ENCODE results near the gene OR14C36.

Gene OR14C36

DNA sequence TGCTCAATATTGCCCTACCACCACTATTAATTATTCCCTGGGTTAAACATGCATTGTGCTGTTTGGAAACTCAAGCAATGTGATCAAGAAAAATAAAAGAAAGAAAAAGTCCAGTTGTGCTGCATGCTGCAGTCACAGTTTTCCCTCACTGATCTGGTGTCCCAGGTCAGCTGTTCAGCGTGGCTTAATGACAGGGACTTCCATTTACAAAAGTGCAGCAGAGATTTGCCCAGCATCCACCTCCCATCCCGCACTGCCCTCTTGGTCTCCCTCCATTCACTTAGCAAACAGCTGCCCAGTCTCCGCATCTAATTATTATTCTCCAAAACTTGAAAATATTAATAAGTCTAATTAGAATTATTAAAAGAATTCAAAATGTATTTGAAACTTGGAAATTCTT lies 10.8 kb downstream of the OR14C36 start:
- no peak for TF ChIP-seq CTCF (IDR thresholded peaks at IDR 0.05; ENCODE audit: extremely low read depth, missing control alignments)

GRCh38 chr1:248361121-248361715 lies 12.6 kb downstream of the OR14C36 start, which contains the start of gene OR2T4:
TSS of gene OR2T4 (plus strand) at chr1:248361665. CDS start at chr1:248361665, 0 bp downstream.
- DNase-seq (ENCODE audit: low spot score), result no peak
- no peak for TF ChIP-seq CTCF (IDR thresholded peaks at IDR 0.05; ENCODE audit: extremely low read depth, missing control alignments)

More for the DNA sequence above, 10.8 kb downstream of the OR14C36 start:
- no peak for DNase-seq (ENCODE audit: low spot score)

DNA sequence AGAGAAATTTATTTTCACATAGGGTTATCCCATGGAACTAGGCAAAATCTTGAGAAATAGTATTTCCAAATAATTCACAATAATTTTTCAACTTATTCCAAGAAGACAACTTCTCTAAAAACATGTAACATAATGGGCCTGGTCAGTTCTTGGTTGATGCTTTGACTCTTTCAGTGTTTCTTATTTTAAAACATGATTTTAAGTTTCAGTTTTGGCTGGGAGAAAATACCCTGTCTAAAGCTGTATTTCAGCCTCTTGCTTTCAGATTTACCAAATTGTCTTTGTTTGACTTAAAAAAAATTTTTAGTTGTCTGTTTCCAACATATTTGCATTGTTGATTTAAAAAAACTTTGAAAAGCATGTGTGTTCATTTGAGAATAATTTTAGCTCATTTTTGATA lies 18.0 kb downstream of the OR14C36 start:
- DNase-seq (ENCODE audit: low spot score), result no peak
- TF ChIP-seq CTCF (IDR thresholded peaks at IDR 0.05; ENCODE audit: extremely low read depth, missing control alignments), result no peak

GRCh38 chr1:248372394-248372793 lies 23.8 kb downstream of the OR14C36 start:
- TF ChIP-seq CTCF (IDR thresholded peaks at IDR 0.05; ENCODE audit: extremely low read depth, missing control alignments), result no peak
- DNase-seq (ENCODE audit: low spot score), result no peak

- no peak for TF ChIP-seq CTCF (IDR thresholded peaks at IDR 0.05; ENCODE audit: extremely low read depth, missing control alignments)
- DNase-seq (ENCODE audit: low spot score), result no peak
Observed at GRCh38 chr1:248373761-248374160, 25.2 kb downstream of the OR14C36 start.

GRCh38 chr1:248375446-248375845 lies 26.9 kb downstream of the OR14C36 start, which contains the start of gene OR2T6:
TSS of gene OR2T6 (plus strand) at chr1:248375746. CDS start at chr1:248387609, 11,863 bp downstream.
- no peak for TF ChIP-seq CTCF (IDR thresholded peaks at IDR 0.05; ENCODE audit: extremely low read depth, missing control alignments)
- DNase-seq (ENCODE audit: low spot score), result no peak

DNA sequence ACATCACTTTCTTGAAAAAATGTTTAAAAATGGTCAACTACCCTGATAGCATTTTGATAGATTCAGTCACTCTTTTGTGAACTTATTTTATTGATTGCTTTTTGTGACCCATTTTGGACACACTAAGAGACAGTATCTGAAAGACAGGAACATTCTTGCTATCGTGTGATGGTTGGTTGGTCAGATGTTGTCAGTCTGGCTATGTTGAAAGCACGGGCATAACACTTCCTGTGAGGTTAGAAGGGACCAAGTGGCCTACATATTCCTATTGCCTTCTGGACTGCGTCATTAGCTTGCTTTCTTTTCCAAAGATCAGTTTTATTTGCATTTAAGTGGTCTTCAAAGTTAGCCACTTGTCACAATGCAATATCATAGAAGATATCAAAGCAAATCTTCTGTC lies 28.3 kb downstream of the OR14C36 start:
- TF ChIP-seq CTCF (IDR thresholded peaks at IDR 0.05; ENCODE audit: extremely low read depth, missing control alignments), result no peak
- DNase-seq (ENCODE audit: low spot score), result no peak
